Type B pancreatic cell (in vitro differentiated cells): ENCODE results near the gene ITGA2. TPM values are rescaled to one million over a fixed set of nuclear protein-coding genes. Genes with fewer than 3 reads are reported as not detected.
"Not testable (repeated sequence)": the region's sequence is repeated elsewhere in the genome, so short reads cannot be mapped to it uniquely, and the experiment has no call there.

Source experiments
- DNase-seq: peaks from one replicate; pipeline ENCODE4 v3.0.0; 2021; ENCODE audit warnings: mixed read lengths; ENCODE audit not compliant: unreplicated experiment; ENCODE audit errors: extremely low spot score
- H3K27ac Mint-ChIP-seq: 2 replicates; pipeline ENCODE4 v1.8.0; 2021; ENCODE audit warnings: mild to moderate bottlenecking, mixed read lengths
- H3K27me3 Mint-ChIP-seq: 2 replicates; pipeline ENCODE4 v1.8.0; 2021; ENCODE audit warnings: mixed read lengths
- H3K36me3 Mint-ChIP-seq: 2 replicates; pipeline ENCODE4 v1.8.0; 2021; ENCODE audit warnings: mixed read lengths
- H3K4me1 Mint-ChIP-seq: one replicate; pipeline ENCODE4 v1.8.0; 2021; ENCODE audit warnings: mixed read lengths; ENCODE audit not compliant: unreplicated experiment
- H3K4me3 Mint-ChIP-seq: 2 replicates; pipeline ENCODE4 v1.8.0; 2021; ENCODE audit warnings: mild to moderate bottlenecking, mixed read lengths
- H3K9me3 Mint-ChIP-seq: 2 replicates; pipeline ENCODE4 v1.8.0; 2021; ENCODE audit warnings: mixed read lengths
- total RNA-seq: library from RNA; stranded (reverse); gene quantifications from 2 replicates; pipeline ENCODE4 v1.2.1, GENCODE V29; 2021; ENCODE audit warnings: low replicate concordance
- TF ChIP-seq, protein P1 (sequence below): fragments of 200-600 bp; sonication (generic); conservative IDR thresholded peaks from 2 replicates; pipeline ENCODE4 v1.5.0; 2021; ENCODE audit warnings: antibody characterized with exemption, mild to moderate bottlenecking

ITGA2 gene
- total RNA-seq, 1 donor from 2014 or later: 9.5 TPM

DNA sequence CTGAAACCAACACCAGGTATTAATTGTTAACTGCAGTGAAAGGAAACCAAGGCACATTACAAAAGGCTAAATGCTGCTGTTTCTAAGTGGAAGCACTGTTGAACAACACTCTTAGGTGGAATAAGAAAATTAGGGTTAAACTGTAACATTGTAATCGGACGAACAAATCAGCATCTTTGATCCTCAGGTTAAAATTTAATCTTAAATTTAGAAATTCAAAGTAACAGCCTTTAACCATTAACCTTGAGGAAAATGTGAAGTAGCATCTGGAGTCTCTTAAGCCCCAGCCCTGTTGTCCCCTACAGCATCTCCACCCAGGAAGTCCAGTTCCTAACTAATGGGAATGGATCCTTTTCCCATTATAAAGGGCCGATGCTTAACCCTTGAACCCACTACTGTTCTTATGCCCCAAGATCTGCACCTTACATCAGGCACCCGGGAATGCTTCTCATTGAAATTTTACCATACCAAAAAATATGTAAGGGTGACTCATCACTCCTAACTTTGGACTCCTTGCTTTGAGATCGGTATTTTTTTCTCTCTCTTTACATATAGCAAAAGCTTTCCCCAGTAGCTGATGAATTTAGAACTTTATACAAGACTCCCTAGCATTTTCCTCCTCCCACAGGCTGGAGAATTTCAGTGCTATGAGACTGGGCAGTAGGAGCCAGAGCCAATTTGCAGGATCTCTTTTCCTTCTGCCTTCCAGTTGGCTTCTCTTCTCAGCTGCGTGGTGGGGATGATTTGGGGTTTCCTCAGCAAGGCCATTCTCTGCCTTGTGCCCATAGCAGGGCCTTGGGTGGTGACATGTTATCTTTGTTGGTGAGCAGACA lies 32.0 kb upstream of the ITGA2 start:
- no peaks in the 10 kb centered on the region for H3K36me3 Mint-ChIP-seq
- H3K9me3 Mint-ChIP-seq: no peaks in the 10 kb centered on the region
- H3K27me3 Mint-ChIP-seq: no peaks in the 10 kb centered on the region
- no peak overlapping the region for H3K4me3 Mint-ChIP-seq
- TF ChIP-seq, protein P1, sequence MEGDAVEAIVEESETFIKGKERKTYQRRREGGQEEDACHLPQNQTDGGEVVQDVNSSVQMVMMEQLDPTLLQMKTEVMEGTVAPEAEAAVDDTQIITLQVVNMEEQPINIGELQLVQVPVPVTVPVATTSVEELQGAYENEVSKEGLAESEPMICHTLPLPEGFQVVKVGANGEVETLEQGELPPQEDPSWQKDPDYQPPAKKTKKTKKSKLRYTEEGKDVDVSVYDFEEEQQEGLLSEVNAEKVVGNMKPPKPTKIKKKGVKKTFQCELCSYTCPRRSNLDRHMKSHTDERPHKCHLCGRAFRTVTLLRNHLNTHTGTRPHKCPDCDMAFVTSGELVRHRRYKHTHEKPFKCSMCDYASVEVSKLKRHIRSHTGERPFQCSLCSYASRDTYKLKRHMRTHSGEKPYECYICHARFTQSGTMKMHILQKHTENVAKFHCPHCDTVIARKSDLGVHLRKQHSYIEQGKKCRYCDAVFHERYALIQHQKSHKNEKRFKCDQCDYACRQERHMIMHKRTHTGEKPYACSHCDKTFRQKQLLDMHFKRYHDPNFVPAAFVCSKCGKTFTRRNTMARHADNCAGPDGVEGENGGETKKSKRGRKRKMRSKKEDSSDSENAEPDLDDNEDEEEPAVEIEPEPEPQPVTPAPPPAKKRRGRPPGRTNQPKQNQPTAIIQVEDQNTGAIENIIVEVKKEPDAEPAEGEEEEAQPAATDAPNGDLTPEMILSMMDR: no peak
- no peak for DNase-seq
- H3K27ac Mint-ChIP-seq: no peak overlapping the region
- H3K4me1 Mint-ChIP-seq: no peaks in the 10 kb centered on the region

DNA sequence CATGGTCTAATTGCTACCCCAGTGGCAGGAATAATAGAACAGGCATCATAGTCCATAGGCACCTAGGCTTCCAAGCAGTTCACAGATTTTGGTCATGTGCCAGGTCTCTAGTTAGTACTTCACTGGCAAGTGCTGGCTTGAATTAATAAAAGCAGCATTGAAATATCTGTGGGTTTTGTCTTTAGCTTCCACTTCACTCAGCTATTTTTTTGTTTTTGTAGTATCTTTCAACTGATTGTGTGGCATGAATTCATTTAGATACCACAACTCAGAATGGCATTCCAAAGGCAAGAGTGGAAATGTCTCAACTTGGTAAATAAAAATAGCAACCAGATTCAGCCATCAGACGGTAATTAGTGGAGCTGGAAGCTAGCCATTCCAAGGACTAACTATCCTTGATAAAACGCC lies 27.9 kb upstream of the ITGA2 start:
- Mint-ChIP-seq H3K27me3 (no peaks in the 10 kb centered on the region), H3K36me3 (no peaks in the 10 kb centered on the region), H3K4me1 (no peaks in the 10 kb centered on the region), H3K9me3 (no peaks in the 10 kb centered on the region), H3K4me3 (no peak overlapping the region), H3K27ac (no peak overlapping the region)
- no peak for DNase-seq
- TF ChIP-seq, protein P1: no peak

DNA sequence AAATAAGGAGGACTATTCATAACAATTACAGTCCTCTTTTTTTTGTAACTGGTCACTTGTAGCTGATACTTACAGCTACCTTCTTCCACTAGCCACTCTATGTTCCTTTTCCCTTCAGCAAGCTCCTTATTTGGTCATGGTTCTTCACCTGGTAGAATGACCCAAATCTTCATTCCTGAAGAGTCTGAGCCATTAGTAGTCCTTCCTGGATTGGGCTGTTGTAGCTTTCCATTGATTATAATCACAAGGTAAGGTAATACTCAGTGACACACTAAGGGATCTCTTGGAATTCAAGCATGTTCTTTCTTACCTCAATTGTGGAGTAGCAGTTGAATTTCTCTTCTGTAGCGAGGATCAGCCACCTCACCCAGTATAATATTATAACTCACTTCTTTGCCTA lies 25.5 kb upstream of the ITGA2 start:
- Mint-ChIP-seq H3K36me3 (no peaks in the 10 kb centered on the region), H3K27me3 (peaks cover 2% of the 10 kb centered on the region), H3K9me3 (peaks cover 3% of the 10 kb centered on the region), H3K4me1 (no peaks in the 10 kb centered on the region), H3K4me3 (no peak overlapping the region), H3K27ac (no peak overlapping the region)
- TF ChIP-seq, protein P1: no peak
- DNase-seq: no peak

DNA sequence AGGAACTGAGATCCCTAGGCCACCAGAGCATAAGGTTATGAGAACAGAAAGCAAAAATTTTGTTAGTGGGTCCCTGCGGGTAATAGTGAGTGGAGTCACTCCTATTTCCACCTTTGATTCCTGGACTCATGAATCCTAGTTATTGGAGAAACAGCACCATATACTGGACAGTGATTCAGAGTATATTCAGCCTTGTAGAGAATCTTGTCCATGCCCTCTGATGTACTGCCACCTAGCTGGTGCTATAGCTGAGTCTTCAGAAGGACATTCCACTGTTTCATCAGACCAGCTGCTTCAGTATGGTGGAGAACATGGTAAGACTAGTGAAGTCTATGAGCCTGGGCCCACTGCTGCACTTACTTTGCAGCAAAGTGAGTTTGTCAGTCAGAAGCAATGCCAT lies 25.0 kb upstream of the ITGA2 start:
- no peak for DNase-seq
- Mint-ChIP-seq H3K9me3 (peaks cover 7% of the 10 kb centered on the region), H3K4me1 (no peaks in the 10 kb centered on the region), H3K4me3 (no peak overlapping the region), H3K27ac (no peak overlapping the region), H3K27me3 (peaks cover 2% of the 10 kb centered on the region), H3K36me3 (no peaks in the 10 kb centered on the region)
- TF ChIP-seq, protein P1: no peak

DNA sequence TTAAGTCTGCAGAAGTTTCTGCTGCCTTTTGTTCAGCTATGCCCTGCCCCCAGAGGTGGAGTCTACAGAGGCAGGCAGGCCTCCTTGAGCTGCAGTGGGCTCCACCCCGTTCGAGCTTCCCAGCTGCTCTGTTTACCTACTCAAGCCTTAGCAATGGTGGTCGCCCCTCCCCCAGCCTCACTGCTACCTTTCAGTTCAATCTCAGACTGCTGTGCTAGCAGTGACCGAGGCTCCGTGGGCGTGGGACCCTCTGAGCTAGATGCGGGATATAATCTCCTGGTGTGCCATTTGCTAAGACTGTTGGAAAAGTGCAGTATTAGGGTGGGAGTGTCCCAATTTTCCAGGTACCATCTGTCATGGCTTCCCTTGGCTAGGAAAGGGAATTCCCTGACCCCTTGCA lies 13.0 kb upstream of the ITGA2 start:
- H3K36me3 Mint-ChIP-seq, H3K27ac Mint-ChIP-seq, H3K9me3 Mint-ChIP-seq, H3K4me3 Mint-ChIP-seq, DNase-seq, H3K4me1 Mint-ChIP-seq: not testable (repeated sequence)
- peaks cover 23% of the 10 kb centered on the region for H3K27me3 Mint-ChIP-seq

DNA sequence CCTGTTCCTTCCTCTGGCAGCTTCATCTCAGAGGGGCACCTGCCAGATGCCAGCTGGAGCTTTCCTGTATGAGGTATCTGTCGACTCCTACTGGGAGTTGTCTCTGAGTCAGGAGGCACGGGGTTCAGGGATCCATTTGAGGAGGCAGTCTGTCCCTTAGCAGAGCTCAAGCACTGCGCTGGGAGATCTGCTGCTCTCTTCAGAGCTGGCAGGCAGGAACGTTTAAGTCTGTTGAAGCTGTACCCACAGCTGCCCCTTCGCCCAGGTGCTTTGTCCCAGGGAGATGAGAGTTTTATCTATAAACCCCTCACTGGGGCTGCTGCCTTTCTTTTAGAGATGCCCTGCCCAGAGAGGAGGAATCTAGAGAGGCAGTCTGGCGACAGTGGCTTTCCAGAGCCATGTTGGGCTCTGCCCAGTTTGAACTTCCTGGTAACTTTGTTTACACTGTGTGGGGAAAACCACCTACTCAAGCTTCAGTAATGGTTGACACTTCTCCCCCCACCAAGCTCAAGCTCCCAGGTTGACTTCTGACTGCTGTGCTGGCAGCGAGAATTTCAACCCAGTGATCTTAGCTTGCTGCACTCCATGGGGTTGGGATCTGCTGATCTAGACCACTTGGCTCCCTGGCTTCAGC lies 11.8 kb upstream of the ITGA2 start:
- Mint-ChIP-seq H3K27me3 (peaks cover 22% of the 10 kb centered on the region), H3K36me3 (no peaks in the 10 kb centered on the region)

More for the DNA sequence above, 11.8 kb upstream of the ITGA2 start:
- Mint-ChIP-seq H3K4me3 (no peak overlapping the region), H3K27ac (no peak overlapping the region), H3K4me1 (no peaks in the 10 kb centered on the region), H3K9me3 (peaks cover 5% of the 10 kb centered on the region)
- DNase-seq: no peak
- TF ChIP-seq, protein P1: no peak
